GM12878 (cell line): ENCODE measurements around the gene ASPHD1.
"Not testable (repeated sequence)": the region's sequence is repeated elsewhere in the genome, so short reads cannot be mapped to it uniquely, and the experiment has no call there.

Source experiments
- BMI1 ChIP-seq: fragments of 450-650 bp; IDR thresholded peaks from 2 replicates; pipeline ENCODE4 v1.6.1; 2016; ENCODE audit warnings: mild to moderate bottlenecking, moderate library complexity, borderline replicate concordance
- FOXM1 ChIP-seq: IDR thresholded peaks from 2 replicates; pipeline ENCODE4 v1.6.1; 2012; ENCODE audit warnings: low read depth, mild to moderate bottlenecking, inconsistent platforms, low read length, moderate library complexity
- TF ChIP-seq, protein P1 (sequence below), 3 experiments: IDR thresholded peaks in 2 of 3; conservative IDR thresholded peaks in 1 of 3; 2 replicates each; pipeline ENCODE4 v1.5.1; 2011; ENCODE audit warnings: low read depth in 3 of 3, low read length in 3 of 3, mild to moderate bottlenecking in 3 of 3, control low read depth in 2 of 3, moderate library complexity in 2 of 3, inconsistent platforms in 1 of 3, mixed read lengths in 1 of 3; ENCODE audit not compliant: control insufficient read depth in 2 of 3, insufficient read depth in 1 of 3; ENCODE audit errors: extremely low read depth in 1 of 3

DNA sequence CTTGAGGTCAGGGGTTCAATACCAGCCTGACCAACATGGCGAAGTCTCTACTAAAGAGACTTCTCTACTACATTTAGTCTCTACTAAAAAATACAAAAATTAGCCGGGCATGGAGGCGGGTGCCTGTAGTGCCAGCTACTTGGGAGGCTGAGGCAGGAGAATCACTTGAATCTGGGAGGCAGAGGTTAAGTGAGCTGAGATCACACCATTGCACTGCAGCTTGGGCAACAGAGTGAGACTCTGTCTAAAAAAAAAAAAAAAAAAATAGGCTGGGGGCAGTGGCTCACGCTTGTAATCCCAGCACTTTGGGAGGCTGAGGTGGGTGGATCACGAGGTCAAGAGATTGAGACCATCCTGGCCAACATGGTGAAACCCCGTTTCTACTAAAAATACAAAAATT lies 9.6 kb downstream of the ASPHD1 start:
- not testable (repeated sequence) for TF ChIP-seq FOXM1, BMI1
- TF ChIP-seq, protein P1, sequence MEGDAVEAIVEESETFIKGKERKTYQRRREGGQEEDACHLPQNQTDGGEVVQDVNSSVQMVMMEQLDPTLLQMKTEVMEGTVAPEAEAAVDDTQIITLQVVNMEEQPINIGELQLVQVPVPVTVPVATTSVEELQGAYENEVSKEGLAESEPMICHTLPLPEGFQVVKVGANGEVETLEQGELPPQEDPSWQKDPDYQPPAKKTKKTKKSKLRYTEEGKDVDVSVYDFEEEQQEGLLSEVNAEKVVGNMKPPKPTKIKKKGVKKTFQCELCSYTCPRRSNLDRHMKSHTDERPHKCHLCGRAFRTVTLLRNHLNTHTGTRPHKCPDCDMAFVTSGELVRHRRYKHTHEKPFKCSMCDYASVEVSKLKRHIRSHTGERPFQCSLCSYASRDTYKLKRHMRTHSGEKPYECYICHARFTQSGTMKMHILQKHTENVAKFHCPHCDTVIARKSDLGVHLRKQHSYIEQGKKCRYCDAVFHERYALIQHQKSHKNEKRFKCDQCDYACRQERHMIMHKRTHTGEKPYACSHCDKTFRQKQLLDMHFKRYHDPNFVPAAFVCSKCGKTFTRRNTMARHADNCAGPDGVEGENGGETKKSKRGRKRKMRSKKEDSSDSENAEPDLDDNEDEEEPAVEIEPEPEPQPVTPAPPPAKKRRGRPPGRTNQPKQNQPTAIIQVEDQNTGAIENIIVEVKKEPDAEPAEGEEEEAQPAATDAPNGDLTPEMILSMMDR (IDR thresholded peaks at IDR 0.05 in 2 of 3, conservative IDR thresholded peaks at IDR 0.05 in 1 of 3; ENCODE audit: control insufficient read depth in 2 of 3, extremely low read depth in 1 of 3, insufficient read depth in 1 of 3, low read depth in 3 of 3, low read length in 3 of 3), result not testable (repeated sequence)
